K562 (cell line): ENCODE measurements around the gene DIAPH1. TPM values are rescaled to one million over a fixed set of nuclear protein-coding genes. Genes with fewer than 3 reads are reported as not detected.

Source experiments
- ARID2 ChIP-seq: fragments of 450-650 bp; IDR thresholded peaks from 2 replicates; pipeline ENCODE4 v1.6.1; 2017; ENCODE audit warnings: antibody characterized with exemption, mild to moderate bottlenecking
- CC2D1A ChIP-seq: fragments of 450-650 bp; IDR thresholded peaks from 2 replicates; pipeline ENCODE4 v1.6.1; 2017; ENCODE audit warnings: mild to moderate bottlenecking
- COPS2 ChIP-seq: fragments of 450-650 bp; conservative IDR thresholded peaks from 2 replicates; pipeline ENCODE4 v1.6.1; 2016; ENCODE audit warnings: mild to moderate bottlenecking, moderate library complexity
- ESRRA ChIP-seq: fragments of 450-650 bp; IDR thresholded peaks from 2 replicates; pipeline ENCODE4 v1.6.1; 2014; ENCODE audit warnings: low read depth, mild to moderate bottlenecking, moderate library complexity, borderline replicate concordance
- FOXJ3 ChIP-seq: sonication (generic); formaldehyde crosslinking; IDR thresholded peaks from 2 replicates; pipeline ENCODE4 v1.4.0; 2020; ENCODE audit warnings: mild to moderate bottlenecking, missing genetic modification reagents
- HDAC8 ChIP-seq: fragments of 450-650 bp; IDR thresholded peaks from 2 replicates; pipeline ENCODE4 v1.6.1; 2016; ENCODE audit warnings: mild to moderate bottlenecking, missing genetic modification characterization, moderate library complexity, missing compliant biosample characterization
- HIVEP1 ChIP-seq: fragments of 250-450 bp; sonication (Bioruptor Pico); IDR thresholded peaks from 2 replicates; pipeline ENCODE4 v1.4.0; 2020; ENCODE audit warnings: mild to moderate bottlenecking
- HMGN3 ChIP-seq: IDR thresholded peaks from 2 replicates; pipeline ENCODE4 v1.6.1; 2011; ENCODE audit warnings: borderline replicate concordance, low read depth, mild to moderate bottlenecking, mixed read lengths, low read length; ENCODE audit not compliant: insufficient read length; ENCODE audit errors: extremely low read depth
- HNRNPH1 ChIP-seq: fragments of 200-400 bp; formaldehyde crosslinking; optimal IDR thresholded peaks from 2 replicates; pipeline ENCODE3; 2017; ENCODE audit warnings: low read depth, mild to moderate bottlenecking, low read length, moderate library complexity
- MTA2 ChIP-seq: fragments of 450-650 bp; IDR thresholded peaks from 2 replicates; pipeline ENCODE4 v1.6.1; 2016; ENCODE audit warnings: low read depth
- NR1H2 ChIP-seq: sonication (generic); formaldehyde crosslinking; IDR thresholded peaks from 2 replicates; pipeline ENCODE4 v1.4.0; 2020; ENCODE audit warnings: mild to moderate bottlenecking, missing genetic modification reagents
- OTX1 ChIP-seq: fragments of 450-650 bp; formaldehyde crosslinking; IDR thresholded peaks from 2 replicates; pipeline ENCODE4 v1.4.0; 2022; ENCODE audit warnings: mild to moderate bottlenecking
- PATZ1 ChIP-seq: fragments of 250-450 bp; sonication (Bioruptor Pico); IDR thresholded peaks from 2 replicates; pipeline ENCODE4 v1.5.0; 2020; ENCODE audit warnings: mild to moderate bottlenecking, borderline replicate concordance
- PHF8 ChIP-seq: fragments of 200-600 bp; sonication (generic); IDR thresholded peaks from 2 replicates; pipeline ENCODE4 v1.6.1; 2012; ENCODE audit warnings: mixed run types, mild to moderate bottlenecking, inconsistent platforms, low read length, moderate library complexity, borderline replicate concordance
- POLR2AphosphoS2 ChIP-seq: IDR thresholded peaks from 2 replicates; pipeline ENCODE4 v1.6.1; 2012; ENCODE audit warnings: low read length, improper control_type of control experiment
- POLR2AphosphoS5 ChIP-seq: IDR thresholded peaks from 2 replicates; pipeline ENCODE4 v1.6.1; 2011; ENCODE audit warnings: mild to moderate bottlenecking, low read depth, low read length, moderate library complexity; ENCODE audit not compliant: control insufficient read depth, insufficient read depth
- PPARD ChIP-seq: fragments of 250-450 bp; sonication (Bioruptor Pico); IDR thresholded peaks from 2 replicates; pipeline ENCODE4 v1.8.0; 2022; ENCODE audit warnings: inconsistent platforms, mild to moderate bottlenecking, moderate library complexity
- TAL1 ChIP-seq: fragments of 450-650 bp; IDR thresholded peaks from 2 replicates; pipeline ENCODE4 v1.6.1; 2016; ENCODE audit warnings: mild to moderate bottlenecking
- ZNF140 ChIP-seq: fragments of 250-450 bp; sonication (Bioruptor Pico); IDR thresholded peaks from 2 replicates; pipeline ENCODE4 v1.8.0; 2021; ENCODE audit warnings: moderate library complexity, mild to moderate bottlenecking, inconsistent platforms
- polyA plus RNA-seq, 8 experiments: library from polyadenylated mRNA; depleted of rRNA in 4 of 8; stranded (reverse) in 5 of 8; unstranded in 3 of 8; fragments of >200 nt; fragmentation: Nextera tagmentation in 2 of 8; fragmentation: Illumina TruSeq in 1 of 8; extraction: Ambion mirVana in 2 of 8; extraction: Trizol in 1 of 8; gene quantifications; 2 replicates each; pipeline versions ENCODE4 v1.2.1 to v1.2.3, GENCODE V29; 2011 to 2014; ENCODE audit warnings: inconsistent platforms in 1 of 8, missing spikeins in 1 of 8
- total RNA-seq, 7 experiments: library from RNA; depleted of rRNA in 6 of 7; stranded (reverse); fragments of >200 nt in 6 of 7; fragmentation: Illumina TruSeq in 2 of 7; extraction: Trizol in 2 of 7; gene quantifications; 2 replicates each; pipeline versions ENCODE4 v1.2.1 to v1.2.3, GENCODE V29; 2011 to 2021; ENCODE audit warnings: low replicate concordance in 1 of 7
- TF ChIP-seq, protein P1 (sequence below): fragments of 450-650 bp; IDR thresholded peaks from 2 replicates; pipeline ENCODE4 v1.6.1; 2016
- TF ChIP-seq, protein P2 (sequence below): sonication (generic); formaldehyde crosslinking; IDR thresholded peaks from 2 replicates; pipeline ENCODE4 v1.9.0; 2022; ENCODE audit warnings: mild to moderate bottlenecking, missing genetic modification reagents
- TF ChIP-seq, protein P3 (sequence below), 2 experiments: fragments of 450-650 bp in 1 of 2; sonication (generic) in 1 of 2; formaldehyde crosslinking in 1 of 2; IDR thresholded peaks in 1 of 2; conservative IDR thresholded peaks in 1 of 2; 2 replicates each; pipeline versions ENCODE4 v1.6.1 to v1.8.1; 2016 to 2023; ENCODE audit warnings: mild to moderate bottlenecking in 2 of 2, moderate library complexity in 2 of 2, inconsistent platforms in 1 of 2, missing genetic modification reagents in 1 of 2
- TF ChIP-seq, protein P4 (sequence below): sonication (generic); formaldehyde crosslinking; IDR thresholded peaks from 2 replicates; pipeline ENCODE4 v1.8.1; 2022; ENCODE audit warnings: missing genetic modification reagents

The DIAPH1 gene
- total and polyA plus RNA-seq, 9 of the 15 experiments (the other 6 are each of a cell fraction or from before 2014, with no cell fraction given), result 60.8 to 328 (median 97.8) TPM

- no peak for TF ChIP-seq HNRNPH1
- TF ChIP-seq, protein P1, sequence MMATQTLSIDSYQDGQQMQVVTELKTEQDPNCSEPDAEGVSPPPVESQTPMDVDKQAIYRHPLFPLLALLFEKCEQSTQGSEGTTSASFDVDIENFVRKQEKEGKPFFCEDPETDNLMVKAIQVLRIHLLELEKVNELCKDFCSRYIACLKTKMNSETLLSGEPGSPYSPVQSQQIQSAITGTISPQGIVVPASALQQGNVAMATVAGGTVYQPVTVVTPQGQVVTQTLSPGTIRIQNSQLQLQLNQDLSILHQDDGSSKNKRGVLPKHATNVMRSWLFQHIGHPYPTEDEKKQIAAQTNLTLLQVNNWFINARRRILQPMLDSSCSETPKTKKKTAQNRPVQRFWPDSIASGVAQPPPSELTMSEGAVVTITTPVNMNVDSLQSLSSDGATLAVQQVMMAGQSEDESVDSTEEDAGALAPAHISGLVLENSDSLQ, result 0 out of 2 replicates have a peak, but pooled peaks have one; percentile 6
- TF ChIP-seq POLR2AphosphoS2, result no peak
- TF ChIP-seq ZNF140 (CRISPR knock-in tag), result no peak
- TF ChIP-seq COPS2, result no peak
- TF ChIP-seq, protein P2, sequence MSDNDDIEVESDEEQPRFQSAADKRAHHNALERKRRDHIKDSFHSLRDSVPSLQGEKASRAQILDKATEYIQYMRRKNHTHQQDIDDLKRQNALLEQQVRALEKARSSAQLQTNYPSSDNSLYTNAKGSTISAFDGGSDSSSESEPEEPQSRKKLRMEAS, result peak; percentile 34; the same call in 1 of the 2 replicates
- no peak for TF ChIP-seq ESRRA
- TF ChIP-seq HMGN3, result no peak
- TF ChIP-seq OTX1 (CRISPR knock-in tag), result no peak
- TF ChIP-seq TAL1, result no peak
- peak; percentile 80; the same call in 1 of the 2 replicates for TF ChIP-seq PHF8
- no peak for TF ChIP-seq CC2D1A
- TF ChIP-seq HDAC8 (tag), result no peak
- TF ChIP-seq PPARD (CRISPR knock-in tag), result no peak
- TF ChIP-seq, protein P3, sequence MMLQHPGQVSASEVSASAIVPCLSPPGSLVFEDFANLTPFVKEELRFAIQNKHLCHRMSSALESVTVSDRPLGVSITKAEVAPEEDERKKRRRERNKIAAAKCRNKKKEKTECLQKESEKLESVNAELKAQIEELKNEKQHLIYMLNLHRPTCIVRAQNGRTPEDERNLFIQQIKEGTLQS (IDR thresholded peaks at IDR 0.05), result no peak
- TF ChIP-seq, protein P3 (CRISPR knock-in tag; conservative IDR thresholded peaks at IDR 0.05), result no peak
- TF ChIP-seq, protein P4, sequence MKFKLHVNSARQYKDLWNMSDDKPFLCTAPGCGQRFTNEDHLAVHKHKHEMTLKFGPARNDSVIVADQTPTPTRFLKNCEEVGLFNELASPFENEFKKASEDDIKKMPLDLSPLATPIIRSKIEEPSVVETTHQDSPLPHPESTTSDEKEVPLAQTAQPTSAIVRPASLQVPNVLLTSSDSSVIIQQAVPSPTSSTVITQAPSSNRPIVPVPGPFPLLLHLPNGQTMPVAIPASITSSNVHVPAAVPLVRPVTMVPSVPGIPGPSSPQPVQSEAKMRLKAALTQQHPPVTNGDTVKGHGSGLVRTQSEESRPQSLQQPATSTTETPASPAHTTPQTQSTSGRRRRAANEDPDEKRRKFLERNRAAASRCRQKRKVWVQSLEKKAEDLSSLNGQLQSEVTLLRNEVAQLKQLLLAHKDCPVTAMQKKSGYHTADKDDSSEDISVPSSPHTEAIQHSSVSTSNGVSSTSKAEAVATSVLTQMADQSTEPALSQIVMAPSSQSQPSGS (CRISPR knock-in tag), result no peak
- no peak for TF ChIP-seq HIVEP1
- TF ChIP-seq PATZ1, result no peak
- no peak for TF ChIP-seq MTA2
- TF ChIP-seq FOXJ3, result no peak
- no peak for TF ChIP-seq ARID2
- TF ChIP-seq POLR2AphosphoS5, result peak; percentile 58; the same call in 1 of the 2 replicates
- no peak for TF ChIP-seq NR1H2 (CRISPR knock-in tag)
Observed at GRCh38 chr5:141650851-141651727, 32.3 kb upstream of the DIAPH1 start, which contains the start of gene FCHSD1 (continued).
